Activated gamma-delta T cell treated with Interleukin-2 at 50 U/mL for 16 hours (primary cell): ENCODE results near the gene RHOXF2.
"Not testable (repeated sequence)": the region's sequence is repeated elsewhere in the genome, so short reads cannot be mapped to it uniquely, and the experiment has no call there.

Source experiments
- DNase-seq: peaks from one replicate; pipeline ENCODE4 v3.0.0-alpha.2; 2020

RHOXF2 gene, protein sequence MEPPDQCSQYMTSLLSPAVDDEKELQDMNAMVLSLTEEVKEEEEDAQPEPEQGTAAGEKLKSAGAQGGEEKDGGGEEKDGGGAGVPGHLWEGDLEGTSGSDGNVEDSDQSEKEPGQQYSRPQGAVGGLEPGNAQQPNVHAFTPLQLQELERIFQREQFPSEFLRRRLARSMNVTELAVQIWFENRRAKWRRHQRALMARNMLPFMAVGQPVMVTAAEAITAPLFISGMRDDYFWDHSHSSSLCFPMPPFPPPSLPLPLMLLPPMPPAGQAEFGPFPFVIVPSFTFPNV

DNA sequence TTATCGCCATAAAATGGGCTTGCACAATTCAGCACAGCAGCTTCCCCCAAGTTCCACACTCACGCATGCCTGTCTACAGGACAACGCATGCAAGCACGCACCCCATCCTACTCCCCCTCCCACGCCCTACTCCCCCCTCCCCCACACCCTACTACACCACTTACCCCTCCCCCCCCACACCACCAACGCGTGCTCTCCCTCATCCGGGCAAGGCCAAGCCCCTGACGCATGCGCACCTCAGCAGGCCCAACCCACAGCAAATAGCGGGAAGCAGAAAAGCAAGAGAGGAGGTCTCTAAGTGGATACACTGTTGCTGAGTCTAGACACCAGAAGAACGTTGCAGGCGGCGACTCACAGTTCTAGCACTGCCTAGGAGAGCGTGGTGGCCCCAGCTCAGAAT lies at the start of gene RHOXF2:
Gene RHOXF2, plus strand, starts transcription at position 301 of the 400 bp plus-strand sequence. CDS start 138 bp downstream, outside the sequence.
- DNase-seq, result not testable (repeated sequence)

DNA sequence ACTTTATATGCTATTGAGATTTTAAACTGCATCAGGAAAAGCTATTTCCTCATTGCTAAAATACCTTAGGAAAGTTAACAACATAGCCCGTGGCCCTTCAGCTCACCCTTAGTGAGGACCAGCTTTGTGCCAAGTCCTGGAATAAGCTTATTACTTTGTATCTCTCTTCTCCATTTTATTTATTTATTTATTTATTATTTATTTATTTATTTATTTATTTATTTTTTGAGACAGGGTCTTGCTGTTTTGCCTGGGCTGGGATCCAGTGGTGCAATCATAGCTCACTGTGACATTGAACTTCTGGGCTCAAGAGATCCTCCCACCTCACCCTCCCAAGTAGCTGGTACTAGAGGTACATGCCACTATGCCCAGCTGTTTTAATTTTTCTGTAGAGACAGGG lies 49.0 kb upstream of the RHOXF2 start:
- no peak for DNase-seq

DNA sequence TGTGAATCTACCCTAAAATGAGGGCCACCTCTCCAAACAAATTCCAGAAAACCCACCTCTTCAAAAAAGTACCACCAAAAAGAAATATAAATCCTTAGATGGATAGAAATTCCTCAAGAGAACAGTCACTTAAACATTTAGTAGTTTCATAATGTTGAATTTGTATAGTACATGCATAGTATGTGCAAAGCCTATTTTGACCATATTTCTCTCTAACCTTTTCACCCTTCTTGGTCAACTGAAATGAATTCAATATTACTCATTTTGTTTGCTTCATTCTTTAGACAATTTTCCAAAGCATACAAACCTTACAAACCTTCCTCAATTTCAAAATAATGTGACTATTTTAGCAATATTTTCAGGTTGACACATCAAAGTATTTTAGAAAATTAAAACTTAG lies 46.8 kb upstream of the RHOXF2 start:
- no peak for DNase-seq

DNA sequence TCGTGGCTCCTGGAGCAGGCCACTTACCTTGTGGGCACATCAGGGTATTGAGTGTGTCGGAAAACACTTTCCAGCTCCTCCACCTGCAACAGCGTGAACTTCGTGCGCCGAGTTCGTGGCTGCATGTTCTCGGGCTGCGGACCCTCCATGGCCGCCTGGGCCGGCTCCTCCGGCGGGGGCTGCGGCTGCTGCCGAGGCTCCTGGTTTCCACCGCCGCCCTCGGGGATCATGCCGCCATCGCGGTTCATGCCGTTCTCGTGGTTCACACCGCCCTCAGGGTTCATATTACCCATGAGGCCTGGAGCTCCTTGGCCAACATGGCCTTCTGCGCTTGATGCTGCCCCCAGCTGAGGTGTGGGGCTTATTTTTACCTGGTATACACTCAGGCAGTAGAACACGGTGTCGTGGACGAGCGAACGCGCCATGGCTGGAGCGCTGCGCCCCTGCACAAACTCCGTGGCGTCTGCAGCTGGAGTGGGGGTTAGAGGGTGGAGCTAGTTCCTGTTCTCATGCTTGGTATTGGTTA lies 42.9 kb upstream of the RHOXF2 start, which contains the start of gene RHOXF1:
Gene RHOXF1, minus strand, starts transcription at position 476 of the 526 bp plus-strand sequence. Its CDS starts 51 bp downstream, at position 425.
- DNase-seq, result no peak

- DNase-seq, result no peak
Observed at GRCh38 chrX:120120223-120120622, 38.2 kb upstream of the RHOXF2 start.

DNA sequence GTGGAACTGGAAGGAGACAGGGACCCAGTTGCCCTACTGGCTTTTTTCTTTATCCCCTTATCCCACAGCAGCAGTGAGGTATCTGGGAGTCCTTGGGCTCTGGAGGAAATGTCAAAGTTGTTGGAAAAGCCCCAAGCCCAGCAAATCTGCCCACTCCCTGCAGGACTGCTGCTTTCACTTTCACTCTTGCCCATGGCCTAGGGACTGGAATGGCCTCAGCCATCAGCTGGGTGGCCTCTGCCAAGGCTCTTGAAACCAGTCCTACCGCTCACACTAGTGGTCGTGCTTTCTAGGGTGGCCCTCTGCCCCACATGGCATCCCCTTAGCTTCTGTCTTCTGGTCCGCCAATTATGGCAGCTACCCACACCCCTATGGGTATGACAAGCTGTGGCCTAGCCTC lies 33.0 kb upstream of the RHOXF2 start:
- DNase-seq, result no peak

- DNase-seq, result not testable (repeated sequence)
Observed at GRCh38 chrX:120128306-120128846, 30.0 kb upstream of the RHOXF2 start.

GRCh38 chrX:120136128-120136527 lies 22.3 kb upstream of the RHOXF2 start:
- DNase-seq, result no peak

GRCh38 chrX:120136840-120137239 lies 21.6 kb upstream of the RHOXF2 start:
- DNase-seq, result no peak

DNA sequence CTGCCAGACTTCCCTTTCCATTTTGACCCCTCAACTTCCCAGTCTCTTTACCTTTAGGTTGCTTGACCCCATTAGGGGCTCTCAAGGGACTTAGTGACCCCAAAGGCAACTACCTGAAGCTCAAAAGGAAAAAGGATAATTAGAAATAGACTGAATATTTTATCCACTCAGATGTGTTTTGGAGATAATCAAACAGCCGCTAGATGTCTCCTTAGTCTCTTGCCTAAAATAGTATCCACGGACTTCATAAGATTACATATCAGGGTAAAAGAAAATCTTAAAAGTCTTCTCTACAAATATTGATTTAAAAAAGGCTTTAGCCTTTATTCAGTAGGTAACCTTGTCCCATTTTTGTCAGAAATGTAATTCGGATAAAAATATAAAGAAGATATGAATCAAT lies 21.0 kb upstream of the RHOXF2 start:
- DNase-seq, result no peak

DNA sequence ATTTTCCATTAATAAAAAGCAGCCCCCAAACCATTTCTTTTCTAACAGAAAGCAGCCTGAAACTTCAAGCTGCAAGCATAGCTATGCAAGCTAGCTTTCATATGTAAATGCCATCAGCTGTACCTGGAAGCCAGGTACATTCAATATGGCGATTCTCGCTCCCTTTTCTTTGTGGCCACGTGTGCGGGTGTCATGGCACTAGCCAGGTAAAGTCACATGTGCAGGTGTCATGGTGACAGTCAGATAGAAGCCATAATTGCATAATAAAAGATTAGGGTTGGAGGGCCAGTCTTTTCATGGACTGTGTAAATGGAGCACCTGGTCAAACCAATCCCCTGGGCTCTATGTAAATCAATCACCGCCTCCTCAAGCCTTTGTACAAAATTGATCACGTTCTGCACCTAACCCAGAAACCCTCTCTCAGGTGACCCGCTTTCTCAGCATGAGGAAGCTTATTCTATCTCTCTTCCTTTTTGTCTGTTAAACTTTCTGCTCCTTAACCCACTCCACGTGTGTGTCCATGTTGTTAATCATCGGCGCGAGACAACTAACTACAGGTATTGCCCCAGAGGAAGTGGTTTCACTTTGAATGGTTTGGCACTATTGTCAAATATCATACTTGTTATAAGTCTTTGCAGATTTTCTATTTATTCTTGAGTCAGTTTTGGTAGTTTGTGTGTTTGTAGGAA lies 18.0 kb upstream of the RHOXF2 start:
- no peak for DNase-seq

DNA sequence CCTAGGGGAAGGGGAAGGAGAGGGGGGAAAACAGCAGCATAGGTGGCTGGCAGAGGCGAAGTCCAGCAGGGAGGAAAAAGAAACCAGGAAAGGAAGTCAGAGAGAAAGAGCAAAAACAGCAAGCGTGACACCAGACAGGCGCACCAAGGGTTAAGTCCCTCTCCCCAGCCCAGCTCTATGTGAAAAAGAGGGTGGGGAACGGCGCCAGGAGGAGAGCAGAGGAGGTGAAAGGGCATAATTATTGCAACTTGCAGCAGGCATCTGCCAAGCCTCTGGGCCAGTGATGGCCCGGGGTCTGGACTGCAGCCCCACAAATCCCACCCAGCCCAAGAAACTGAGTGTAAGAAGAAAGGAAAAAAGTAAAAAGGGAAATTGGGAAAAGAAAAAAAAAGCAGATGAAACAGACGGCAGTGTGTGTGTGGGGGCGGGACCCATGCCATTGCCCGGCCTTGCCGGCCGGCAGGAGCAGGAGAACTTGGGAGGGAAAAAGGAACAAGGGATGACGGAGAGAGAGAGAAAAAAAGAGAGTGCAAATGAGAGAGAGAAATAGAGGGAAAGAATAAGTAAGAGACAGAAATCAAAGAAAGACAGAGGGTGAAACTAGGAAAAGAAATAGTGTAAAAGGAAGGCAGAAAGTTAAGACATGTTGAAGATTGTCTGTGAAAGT lies 14.1 kb upstream of the RHOXF2 start:
- DNase-seq, result no peak

DNA sequence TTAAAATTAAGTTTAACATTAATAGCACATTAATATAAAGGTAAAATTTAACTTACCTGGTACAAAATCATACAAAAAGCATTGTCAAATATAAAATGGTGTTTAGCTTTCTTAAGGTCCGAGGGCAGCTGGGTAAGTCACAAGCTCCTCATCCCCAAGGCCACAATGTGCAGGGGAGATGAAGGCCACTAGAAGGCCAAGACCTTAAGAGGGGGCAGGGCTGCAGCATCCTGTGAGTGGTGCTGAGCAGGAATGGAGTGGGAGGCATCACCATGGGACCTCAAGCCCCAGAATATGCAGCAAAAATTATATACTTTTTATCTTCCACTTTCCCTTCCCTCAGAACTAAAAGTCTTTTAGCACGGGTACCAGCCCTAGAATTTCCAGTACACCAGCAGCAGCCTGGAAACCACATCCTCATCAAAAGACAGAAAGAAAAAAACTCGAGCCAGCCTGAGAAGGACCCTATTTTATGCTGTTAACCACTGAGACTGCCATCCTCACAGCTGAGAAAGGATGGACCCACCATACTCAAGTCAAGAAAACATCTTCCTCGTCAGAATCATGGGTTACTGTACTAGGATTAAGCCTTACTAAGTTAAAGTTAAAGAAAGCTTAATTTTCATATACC lies 13.0 kb upstream of the RHOXF2 start:
- no peak for DNase-seq

DNA sequence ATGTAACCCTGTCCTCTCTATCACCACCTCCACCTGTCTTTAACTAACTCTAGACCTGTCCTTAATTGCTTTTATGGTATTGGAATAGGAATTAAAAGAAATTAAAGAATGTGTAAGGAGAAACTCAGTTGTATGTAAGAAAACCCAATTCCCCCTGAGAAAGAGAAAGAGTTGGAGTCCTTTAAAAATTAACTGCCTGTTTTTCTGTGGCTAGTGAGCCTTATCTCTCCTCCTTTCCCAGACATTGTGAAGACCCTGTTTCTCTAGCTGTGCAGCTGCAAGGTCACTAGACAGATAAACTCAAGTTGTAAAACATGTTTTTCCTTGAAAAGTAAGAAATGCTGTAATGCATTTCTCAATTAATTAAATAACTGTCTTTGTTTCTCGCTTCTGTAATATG lies 12.1 kb upstream of the RHOXF2 start:
- DNase-seq, result not testable (repeated sequence)

GRCh38 chrX:120147537-120147936 lies 10.9 kb upstream of the RHOXF2 start:
- no peak for DNase-seq

GRCh38 chrX:120150109-120150744 lies 8.2 kb upstream of the RHOXF2 start:
- DNase-seq, result not testable (repeated sequence)

DNA sequence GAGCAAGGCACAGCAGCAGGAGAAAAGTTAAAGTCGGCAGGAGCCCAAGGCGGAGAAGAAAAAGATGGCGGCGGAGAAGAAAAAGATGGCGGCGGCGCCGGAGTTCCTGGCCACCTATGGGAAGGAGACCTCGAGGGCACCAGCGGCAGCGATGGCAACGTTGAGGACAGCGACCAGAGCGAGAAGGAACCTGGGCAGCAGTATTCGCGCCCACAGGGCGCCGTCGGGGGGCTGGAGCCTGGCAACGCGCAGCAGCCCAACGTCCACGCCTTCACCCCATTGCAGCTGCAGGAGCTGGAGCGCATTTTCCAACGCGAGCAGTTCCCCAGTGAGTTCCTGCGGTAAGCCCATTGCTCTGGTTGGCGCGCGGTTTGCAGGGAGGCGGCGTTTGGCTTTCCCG lies 673 bp downstream of the RHOXF2 start:
- not testable (repeated sequence) for DNase-seq

DNA sequence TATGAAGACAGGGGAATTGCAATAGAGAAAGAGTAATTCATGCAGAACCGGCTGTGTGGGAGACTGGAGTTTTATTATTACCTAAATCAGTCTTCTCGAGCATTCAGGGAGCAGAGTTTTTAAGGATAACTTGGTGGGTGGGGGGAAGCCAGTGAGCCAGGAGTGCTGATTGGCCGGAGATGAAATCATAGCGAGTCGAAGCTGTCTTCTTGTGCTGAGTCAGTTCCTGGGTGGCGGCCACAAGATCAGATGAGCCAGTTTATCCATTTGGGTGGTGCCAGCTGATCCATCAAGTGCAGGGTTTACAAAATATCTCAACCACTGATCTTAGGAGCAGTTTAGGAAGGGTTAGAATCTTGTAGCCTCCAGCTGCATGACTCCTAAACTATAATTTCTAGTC lies 34.8 kb downstream of the RHOXF2 start:
- not testable (repeated sequence) for DNase-seq

GRCh38 chrX:120193720-120194119 lies 35.3 kb downstream of the RHOXF2 start:
- DNase-seq, result not testable (repeated sequence)

GRCh38 chrX:120195786-120196185 lies 37.4 kb downstream of the RHOXF2 start:
- DNase-seq, result not testable (repeated sequence)

DNA sequence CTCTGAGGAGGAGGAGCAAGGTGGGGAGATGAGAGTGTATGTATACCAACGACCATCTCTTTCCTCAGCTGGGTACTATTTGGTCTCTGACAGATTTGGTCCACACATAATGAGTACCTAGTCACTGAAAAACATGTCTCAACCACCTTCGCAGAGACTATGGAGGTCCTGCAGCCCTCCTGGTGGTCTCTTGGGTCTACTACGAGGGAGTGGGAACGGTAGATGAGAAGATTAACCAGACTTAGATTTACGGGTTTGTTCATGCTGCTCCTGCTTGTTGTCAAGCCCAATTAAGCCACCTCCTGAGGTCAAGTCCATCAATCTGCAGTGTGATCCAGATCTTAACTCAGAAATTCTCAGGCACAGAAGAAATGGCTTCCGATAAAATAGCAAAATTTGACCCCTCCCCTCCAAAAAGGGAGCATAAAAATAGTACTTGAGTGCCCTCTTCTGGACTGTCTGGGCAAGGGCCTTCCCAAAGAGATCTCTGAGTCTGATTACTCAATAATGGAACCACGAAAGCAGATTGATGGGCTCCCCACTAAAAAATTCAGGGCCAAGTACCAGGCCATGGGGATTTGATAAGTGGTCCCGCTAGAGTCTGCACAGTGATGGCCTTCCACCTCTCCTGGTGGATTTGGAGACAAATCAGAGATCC lies 38.3 kb downstream of the RHOXF2 start:
- not testable (repeated sequence) for DNase-seq

GRCh38 chrX:120200851-120201250 lies 42.4 kb downstream of the RHOXF2 start:
- DNase-seq, result no peak
